ENCODE results near the gene TMEM8B.

DNA sequence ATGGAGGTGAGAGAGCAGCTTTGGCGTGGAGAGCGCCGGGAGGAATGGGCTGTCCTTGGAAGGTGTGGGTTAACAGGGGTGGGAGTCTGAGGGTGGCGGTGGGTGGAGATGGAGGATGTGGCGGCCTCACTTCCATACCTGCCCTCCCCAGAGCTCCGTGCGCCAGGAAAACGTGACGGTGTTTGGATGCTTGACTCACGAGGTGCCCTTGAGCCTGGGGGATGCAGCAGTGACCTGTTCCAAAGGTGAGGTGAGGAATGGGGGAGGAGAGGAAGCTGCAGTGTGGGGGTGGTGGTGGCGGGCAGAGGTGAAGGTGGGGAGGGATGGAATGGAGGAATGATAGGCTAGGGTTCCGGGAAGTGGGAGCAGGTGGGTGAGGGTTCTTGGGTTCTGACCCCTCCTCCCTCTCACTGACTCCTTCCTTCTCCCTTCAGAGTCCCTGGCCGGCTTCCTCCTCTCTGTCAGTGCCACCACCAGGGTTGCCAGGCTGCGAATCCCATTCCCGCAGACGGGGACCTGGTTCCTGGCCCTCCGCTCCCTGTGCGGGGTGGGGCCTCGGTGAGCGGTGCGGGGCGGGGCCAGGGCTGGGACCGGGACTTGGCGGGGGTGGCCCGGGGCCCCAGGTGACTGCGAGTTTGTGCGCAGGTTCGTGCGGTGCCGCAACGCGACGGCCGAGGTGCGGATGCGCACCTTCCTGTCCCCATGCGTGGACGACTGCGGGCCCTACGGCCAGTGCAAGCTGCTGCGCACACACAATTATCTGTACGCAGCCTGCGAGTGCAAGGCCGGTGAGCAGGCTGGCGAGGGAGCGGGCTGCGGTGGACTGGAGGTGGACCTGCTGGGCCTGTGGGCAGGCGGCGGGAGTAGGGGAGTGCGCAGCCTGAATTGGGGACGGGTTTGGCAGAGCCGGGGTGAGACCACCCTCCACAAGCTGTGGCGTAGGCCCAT is 17.1 kb downstream of the TMEM8B start:
- TF ChIP-seq, protein P1, sequence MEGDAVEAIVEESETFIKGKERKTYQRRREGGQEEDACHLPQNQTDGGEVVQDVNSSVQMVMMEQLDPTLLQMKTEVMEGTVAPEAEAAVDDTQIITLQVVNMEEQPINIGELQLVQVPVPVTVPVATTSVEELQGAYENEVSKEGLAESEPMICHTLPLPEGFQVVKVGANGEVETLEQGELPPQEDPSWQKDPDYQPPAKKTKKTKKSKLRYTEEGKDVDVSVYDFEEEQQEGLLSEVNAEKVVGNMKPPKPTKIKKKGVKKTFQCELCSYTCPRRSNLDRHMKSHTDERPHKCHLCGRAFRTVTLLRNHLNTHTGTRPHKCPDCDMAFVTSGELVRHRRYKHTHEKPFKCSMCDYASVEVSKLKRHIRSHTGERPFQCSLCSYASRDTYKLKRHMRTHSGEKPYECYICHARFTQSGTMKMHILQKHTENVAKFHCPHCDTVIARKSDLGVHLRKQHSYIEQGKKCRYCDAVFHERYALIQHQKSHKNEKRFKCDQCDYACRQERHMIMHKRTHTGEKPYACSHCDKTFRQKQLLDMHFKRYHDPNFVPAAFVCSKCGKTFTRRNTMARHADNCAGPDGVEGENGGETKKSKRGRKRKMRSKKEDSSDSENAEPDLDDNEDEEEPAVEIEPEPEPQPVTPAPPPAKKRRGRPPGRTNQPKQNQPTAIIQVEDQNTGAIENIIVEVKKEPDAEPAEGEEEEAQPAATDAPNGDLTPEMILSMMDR (IDR thresholded peaks at IDR 0.05) = no peak
- TF ChIP-seq EZH2 (IDR thresholded peaks at IDR 0.05) = no peak
